ENCODE results near the gene NANOS2. TPM values are rescaled to one million over a fixed set of nuclear protein-coding genes. Genes with fewer than 3 reads are reported as not detected.
A peak's percentile ranks its signal among the peaks of the same experiment; 100 is the strongest.

NANOS2 gene
- total RNA-seq, 1 donor from 2014 or later: not detected

- peaks cover 2% of the 10 kb centered on the region for H3K9me3 Mint-ChIP-seq
- H3K9me3 ChIP-seq (ENCODE audit: low read depth): no peaks in the 10 kb centered on the region
- no peak for TF ChIP-seq EZH2phosphoT487 (IDR thresholded peaks at IDR 0.05)
- TF ChIP-seq EZH2 (IDR thresholded peaks at IDR 0.05): no peak
- no peak for TF ChIP-seq CTCF (IDR thresholded peaks at IDR 0.05)
- H3K79me2 ChIP-seq (ENCODE audit: low read depth): peaks cover 30% of the 10 kb centered on the region
- H3K36me3 ChIP-seq: no peaks in the 10 kb centered on the region
- no peak overlapping the region for H3K9ac ChIP-seq
- no peak overlapping the region for H3K27ac Mint-ChIP-seq
- peaks cover 21% of the 10 kb centered on the region for H3F3A ChIP-seq (ENCODE audit: low read depth)
- H4K20me1 ChIP-seq (ENCODE audit: low read depth): no peaks in the 10 kb centered on the region
- H3K27me3 ChIP-seq: peaks cover 8% of the 10 kb centered on the region
- peaks cover 13% of the 10 kb centered on the region for H3K4me1 Mint-ChIP-seq
- no peak overlapping the region for H2AFZ ChIP-seq (replicated peaks)
- no peak overlapping the region for H3K4me3 Mint-ChIP-seq
- H3K27me3 Mint-ChIP-seq (ENCODE audit: insufficient read depth, low read depth): peaks cover 44% of the 10 kb centered on the region
- no peak overlapping the region for H3K4me2 ChIP-seq
- H3K4me1 ChIP-seq: peaks cover 3% of the 10 kb centered on the region
- no peak for DNase-seq (ENCODE audit: low spot score)
- H3K4me3 ChIP-seq: no peak overlapping the region
- H3K27ac ChIP-seq: no peak overlapping the region
- H3K36me3 Mint-ChIP-seq: no peaks in the 10 kb centered on the region
Measured at GRCh38 chr19:45866400-45867176, 48.0 kb downstream of the NANOS2 start.

GRCh38 chr19:45865269-45865948, 49.2 kb downstream of the NANOS2 start:
- peaks cover 42% of the 10 kb centered on the region for H3K27me3 Mint-ChIP-seq (ENCODE audit: insufficient read depth, low read depth)
- Histone ChIP-seq H3K4me1 (peaks cover 4% of the 10 kb centered on the region), H3K9me3 (ENCODE audit: low read depth) (no peaks in the 10 kb centered on the region), H3K79me2 (ENCODE audit: low read depth) (peaks cover 42% of the 10 kb centered on the region), H2AFZ (replicated peaks) (no peak overlapping the region), H3K4me2 (peak overlapping the region; percentile 79), H3F3A (ENCODE audit: low read depth) (peaks cover 29% of the 10 kb centered on the region), H3K27ac (no peak overlapping the region), H3K36me3 (no peaks in the 10 kb centered on the region), H3K9ac (no peak overlapping the region), H3K4me3 (peak overlapping the region; percentile 82), H3K27me3 (peaks cover 8% of the 10 kb centered on the region), H4K20me1 (ENCODE audit: low read depth) (no peaks in the 10 kb centered on the region)
- H3K36me3 Mint-ChIP-seq: peaks cover 2% of the 10 kb centered on the region
- no peak for DNase-seq (ENCODE audit: low spot score)
- peaks cover 13% of the 10 kb centered on the region for H3K4me1 Mint-ChIP-seq
- no peak overlapping the region for H3K27ac Mint-ChIP-seq
- no peak for TF ChIP-seq EZH2 (IDR thresholded peaks at IDR 0.05)
- TF ChIP-seq EZH2phosphoT487 (IDR thresholded peaks at IDR 0.05): no peak
- no peak for TF ChIP-seq CTCF (IDR thresholded peaks at IDR 0.05)
- no peak overlapping the region for H3K4me3 Mint-ChIP-seq
- peaks cover 2% of the 10 kb centered on the region for H3K9me3 Mint-ChIP-seq

GRCh38 chr19:45864629-45865082, 49.9 kb downstream of the NANOS2 start:
- H3K4me2 ChIP-seq: peak overlapping the region; percentile 79
- H4K20me1 ChIP-seq (ENCODE audit: low read depth): peaks cover under 1% of the 10 kb centered on the region
- H3K4me3 ChIP-seq: peak overlapping the region; percentile 82
- Mint-ChIP-seq H3K27ac (no peak overlapping the region), H3K4me1 (peaks cover 13% of the 10 kb centered on the region), H3K27me3 (ENCODE audit: insufficient read depth, low read depth) (peaks cover 42% of the 10 kb centered on the region), H3K36me3 (peaks cover 2% of the 10 kb centered on the region), H3K4me3 (peak overlapping the region; percentile 76), H3K9me3 (peaks cover 2% of the 10 kb centered on the region)
- DNase-seq (ENCODE audit: low spot score): no peak
- H3K9me3 ChIP-seq (ENCODE audit: low read depth): no peaks in the 10 kb centered on the region
- no peak overlapping the region for H3K27ac ChIP-seq
- H3K9ac ChIP-seq: peak overlapping the region; percentile 29
- H2AFZ ChIP-seq (replicated peaks): peak overlapping the region; percentile 98
- H3K36me3 ChIP-seq: no peaks in the 10 kb centered on the region
- peaks cover 29% of the 10 kb centered on the region for H3F3A ChIP-seq (ENCODE audit: low read depth)
- TF ChIP-seq EZH2phosphoT487 (IDR thresholded peaks at IDR 0.05) (no peak), CTCF (IDR thresholded peaks at IDR 0.05) (no peak), EZH2 (IDR thresholded peaks at IDR 0.05) (no peak)
- H3K79me2 ChIP-seq (ENCODE audit: low read depth): peaks cover 50% of the 10 kb centered on the region
- H3K27me3 ChIP-seq: peaks cover 8% of the 10 kb centered on the region
- H3K4me1 ChIP-seq: peaks cover 4% of the 10 kb centered on the region
